Measurements from ENCODE around the gene IDH2.
A peak's percentile ranks its signal among the peaks of the same experiment; 100 is the strongest.

IDH2 gene

GRCh38 chr15:90044916-90045371 lies 57.3 kb downstream of the IDH2 start:
- DNase-seq (ENCODE audit: low read depth in 3 of 3, low spot score in 1 of 3): no peak

- no peak for DNase-seq (ENCODE audit: low read depth in 3 of 3, low spot score in 1 of 3)
Measured at GRCh38 chr15:90044191-90044590, 58.1 kb downstream of the IDH2 start.

- DNase-seq (ENCODE audit: low read depth in 3 of 3, low spot score in 1 of 3): no peak
Measured at GRCh38 chr15:90043530-90044010, 58.7 kb downstream of the IDH2 start.

GRCh38 chr15:90042766-90043529 lies 59.3 kb downstream of the IDH2 start:
- DNase-seq (ENCODE audit: low read depth in 3 of 3, low spot score in 1 of 3): no peak

- no peak for DNase-seq (ENCODE audit: low read depth in 3 of 3, low spot score in 1 of 3)
Measured at GRCh38 chr15:90042356-90042755, 59.9 kb downstream of the IDH2 start.

- DNase-seq (ENCODE audit: low read depth in 3 of 3, low spot score in 1 of 3): no peak
Measured at GRCh38 chr15:90040618-90041017, 61.6 kb downstream of the IDH2 start.

- no peak for DNase-seq (ENCODE audit: low read depth in 3 of 3, low spot score in 1 of 3)
Measured at GRCh38 chr15:90039996-90040395, 62.3 kb downstream of the IDH2 start.

- no peak for DNase-seq (ENCODE audit: low read depth in 3 of 3, low spot score in 1 of 3)
Measured at GRCh38 chr15:90038632-90039095, 63.6 kb downstream of the IDH2 start.

- peak in 1 of 3 donors; percentile 15 for DNase-seq (ENCODE audit: low read depth in 3 of 3, low spot score in 1 of 3)
Measured at GRCh38 chr15:90037961-90038631, 64.2 kb downstream of the IDH2 start.

GRCh38 chr15:90037511-90037860 lies 64.8 kb downstream of the IDH2 start:
- no peak for DNase-seq (ENCODE audit: low read depth in 3 of 3, low spot score in 1 of 3)

- DNase-seq (ENCODE audit: low read depth in 3 of 3, low spot score in 1 of 3): no peak
Measured at GRCh38 chr15:90036806-90037510, 65.3 kb downstream of the IDH2 start.

- DNase-seq (ENCODE audit: low read depth in 3 of 3, low spot score in 1 of 3): no peak
Measured at GRCh38 chr15:90036343-90036742, 65.9 kb downstream of the IDH2 start.

GRCh38 chr15:90035840-90036230 lies 66.4 kb downstream of the IDH2 start:
- DNase-seq (ENCODE audit: low read depth in 3 of 3, low spot score in 1 of 3): no peak

- DNase-seq (ENCODE audit: low read depth in 3 of 3, low spot score in 1 of 3): no peak
Measured at GRCh38 chr15:90035095-90035839, 67.0 kb downstream of the IDH2 start.

GRCh38 chr15:90033448-90033847 lies 68.8 kb downstream of the IDH2 start:
- DNase-seq (ENCODE audit: low read depth in 3 of 3, low spot score in 1 of 3): no peak

All from stimulated activated CD4-positive, alpha-beta T cell treated with anti-CD3 and anti-CD28 coated beads, TNF-alpha, amount 100 ng/mL, for 1 hour (primary cell).